HG02885 (cell line): ENCODE results near the gene IFITM5.
"Not testable (repeated sequence)": the region's sequence is repeated elsewhere in the genome, so short reads cannot be mapped to it uniquely, and the experiment has no call there.

Experiments used
- ATAC-seq: cut with Tn5 transposase; IDR thresholded peaks from one replicate; pipeline ENCODE4 v1.9.1; 2021; ENCODE audit warnings: mild to moderate bottlenecking; ENCODE audit not compliant: unreplicated experiment, poor library complexity

Gene IFITM5

DNA sequence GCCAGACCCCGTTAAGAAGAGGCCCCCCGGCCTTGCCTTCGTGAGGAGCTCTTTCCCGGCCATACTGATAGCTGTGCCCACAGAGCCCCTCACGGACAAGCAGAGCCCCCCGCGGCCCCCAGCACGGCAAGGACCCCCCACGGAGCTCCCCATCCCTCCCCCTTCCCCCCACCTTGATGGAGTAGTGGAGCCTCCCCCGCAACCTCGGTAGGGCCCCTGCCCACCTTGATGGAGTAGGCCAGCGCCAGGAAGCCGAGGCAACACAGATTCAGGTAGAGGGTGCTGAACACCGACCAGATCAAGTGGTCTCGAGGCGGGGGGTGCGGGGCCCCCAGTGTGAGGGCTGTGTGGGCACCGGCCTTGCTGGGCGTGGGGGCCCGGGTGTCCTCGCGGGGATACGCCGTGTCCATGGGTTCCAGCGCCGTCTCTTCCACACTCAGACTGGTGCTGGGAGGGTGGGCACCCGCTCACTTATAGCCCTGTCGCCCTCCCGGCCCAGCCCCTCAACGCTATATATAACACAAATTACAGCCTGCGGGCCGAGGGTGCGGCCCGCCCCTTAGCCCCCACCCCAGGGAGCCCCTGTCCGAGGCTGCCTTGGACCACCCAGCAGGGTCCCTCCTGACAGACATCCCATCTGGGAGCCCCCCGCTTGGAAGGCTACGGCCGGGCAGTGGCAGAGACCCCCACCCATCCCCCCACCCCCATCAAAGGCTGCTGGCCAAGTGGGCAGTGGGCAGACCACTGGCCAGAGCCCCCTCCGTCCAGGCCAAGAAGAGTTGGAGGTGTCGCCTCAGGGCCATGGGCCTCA lies at the start of gene IFITM5:
TSS of gene IFITM5 (minus strand) at position 446 of the 811 bp plus-strand sequence. CDS start at position 410, 36 bp downstream.
- ATAC-seq, result no peak

DNA sequence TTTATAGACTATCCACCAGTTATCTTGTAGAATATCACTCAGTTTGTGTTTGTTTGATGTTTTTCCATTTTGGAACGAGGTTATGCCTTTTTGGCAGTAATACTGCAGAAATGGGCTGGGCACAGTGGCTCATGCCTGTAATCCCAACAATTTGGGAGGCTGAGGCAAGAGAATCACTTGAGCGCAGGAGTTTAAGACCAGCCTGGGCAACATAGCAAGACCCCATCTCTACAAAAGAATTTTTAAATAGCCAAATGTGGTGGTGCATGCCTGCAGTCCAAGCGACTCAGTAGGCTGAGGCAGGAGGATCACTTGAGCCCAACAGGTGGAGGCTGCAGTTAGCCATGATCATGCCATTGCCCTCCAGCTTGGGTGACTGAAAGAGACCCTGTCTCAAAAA lies 47.2 kb upstream of the IFITM5 start:
- ATAC-seq, result no peak

DNA sequence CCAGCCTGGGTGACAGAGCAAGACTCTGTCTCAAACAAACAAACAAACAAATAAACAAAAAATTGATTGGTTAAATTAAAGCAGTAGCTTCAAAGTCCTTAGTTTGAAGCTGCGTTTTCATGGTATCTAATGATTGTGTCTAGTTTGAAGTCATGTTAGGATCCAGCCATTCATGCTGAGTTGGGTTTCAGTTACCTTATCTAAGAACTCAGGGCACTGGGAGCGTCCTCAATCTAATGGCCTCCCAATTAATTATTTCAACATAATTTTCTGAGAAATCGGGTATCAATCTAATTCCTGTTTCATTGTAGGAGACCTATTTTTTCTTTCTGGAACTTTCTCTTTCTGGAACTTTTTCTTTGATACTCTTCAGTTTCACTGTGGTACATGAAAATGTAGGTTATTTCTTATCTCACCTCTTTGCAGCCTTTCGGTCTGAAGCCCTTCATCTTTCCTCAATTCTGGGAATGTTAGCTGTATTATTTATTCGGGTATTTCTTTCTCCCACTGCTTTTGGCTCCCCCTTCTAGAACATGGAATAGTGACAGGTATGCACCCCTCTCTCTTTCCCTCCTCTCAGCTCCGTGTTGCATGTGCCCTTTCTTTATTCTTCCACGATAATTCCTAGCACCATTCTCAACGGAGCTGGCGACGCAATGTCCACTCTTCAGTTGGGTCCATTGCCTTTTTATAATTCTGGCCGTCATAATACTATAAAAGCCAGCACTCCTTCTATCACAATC lies 45.7 kb upstream of the IFITM5 start:
- ATAC-seq, result no peak

DNA sequence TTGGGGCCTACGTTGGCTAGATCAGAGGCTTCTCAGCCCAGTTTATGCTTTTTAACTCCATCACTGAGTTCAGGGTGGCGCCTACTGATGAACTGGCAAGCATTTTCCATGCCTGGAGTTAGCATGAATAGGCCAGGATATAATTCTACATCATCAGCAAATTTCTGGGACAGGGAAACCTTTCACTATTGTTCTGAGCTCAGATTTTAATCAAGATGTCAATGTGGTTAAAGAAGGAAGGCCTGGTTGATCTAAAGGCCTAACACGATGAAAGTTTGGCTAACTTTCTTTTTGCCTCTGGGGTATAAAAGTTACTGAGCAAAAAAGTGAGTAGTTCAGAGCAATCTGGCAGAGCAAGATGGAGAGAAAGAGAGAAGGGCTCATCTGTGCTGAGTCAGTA lies 43.0 kb upstream of the IFITM5 start:
- no peak for ATAC-seq

DNA sequence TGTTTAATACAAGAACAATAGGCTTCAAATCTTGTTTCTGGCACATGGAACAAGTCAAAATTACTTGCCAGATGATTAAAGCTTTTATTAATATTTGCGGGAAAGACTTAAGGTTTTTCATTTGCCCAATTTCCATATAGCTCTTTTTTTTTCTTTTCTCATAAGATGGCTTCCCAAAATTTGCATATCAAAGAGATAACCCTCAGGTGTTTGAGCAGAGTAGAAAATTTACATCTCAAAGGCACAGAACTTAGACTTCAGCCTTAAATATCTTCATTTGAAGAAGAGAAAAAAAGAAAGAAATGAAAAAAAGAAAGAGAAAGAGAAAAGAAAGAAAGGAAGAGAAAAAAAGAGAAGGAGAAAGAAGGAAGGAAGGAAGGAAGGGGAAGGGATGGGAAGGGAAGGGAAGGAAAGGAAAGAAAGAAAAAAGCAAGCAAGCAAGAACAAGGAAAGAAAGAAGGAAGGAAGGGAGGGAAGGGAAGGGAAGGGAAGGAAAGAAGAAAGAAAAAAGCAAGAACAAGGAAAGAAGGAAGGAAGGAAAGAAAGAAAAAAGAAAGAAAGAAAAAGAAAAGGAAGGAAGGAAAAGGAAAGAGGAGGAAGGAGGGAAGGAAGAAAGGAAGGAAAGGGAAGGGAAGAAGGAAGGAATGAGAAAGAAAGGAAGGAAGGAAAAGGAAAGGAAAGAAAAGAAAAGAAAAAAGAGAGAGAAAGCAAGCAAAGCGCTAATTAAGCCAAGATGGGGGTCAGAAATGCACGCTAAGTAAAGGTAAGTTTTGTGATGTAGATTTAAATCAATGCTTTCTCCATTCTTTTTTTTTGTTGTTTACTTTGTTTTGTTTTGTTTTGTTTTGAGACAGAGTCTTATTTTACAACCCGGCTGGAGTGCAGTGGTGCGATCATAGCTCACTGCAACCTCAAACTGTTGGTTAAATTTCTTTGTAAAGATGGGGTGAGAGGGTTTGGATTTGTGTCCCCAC lies 41.5 kb upstream of the IFITM5 start:
- ATAC-seq, result no peak

DNA sequence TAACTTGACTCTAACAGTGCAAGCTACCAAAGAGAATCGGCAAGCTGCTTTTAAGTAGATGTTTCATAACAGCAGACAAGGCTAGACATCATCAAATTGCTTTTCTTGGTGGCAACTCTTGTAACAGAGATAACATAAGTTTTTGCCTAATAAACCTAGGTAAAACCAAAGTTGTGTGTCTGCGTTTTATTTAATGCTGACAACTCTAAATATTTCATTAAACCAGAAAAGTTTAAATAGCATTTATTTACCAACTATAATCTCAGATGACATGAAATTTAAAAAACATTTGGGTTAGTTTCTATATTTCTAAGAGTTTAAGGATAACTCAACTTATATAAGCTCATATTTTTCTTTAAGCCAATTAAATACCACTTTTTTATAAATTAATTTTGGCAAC lies 40.6 kb upstream of the IFITM5 start:
- no peak for ATAC-seq

DNA sequence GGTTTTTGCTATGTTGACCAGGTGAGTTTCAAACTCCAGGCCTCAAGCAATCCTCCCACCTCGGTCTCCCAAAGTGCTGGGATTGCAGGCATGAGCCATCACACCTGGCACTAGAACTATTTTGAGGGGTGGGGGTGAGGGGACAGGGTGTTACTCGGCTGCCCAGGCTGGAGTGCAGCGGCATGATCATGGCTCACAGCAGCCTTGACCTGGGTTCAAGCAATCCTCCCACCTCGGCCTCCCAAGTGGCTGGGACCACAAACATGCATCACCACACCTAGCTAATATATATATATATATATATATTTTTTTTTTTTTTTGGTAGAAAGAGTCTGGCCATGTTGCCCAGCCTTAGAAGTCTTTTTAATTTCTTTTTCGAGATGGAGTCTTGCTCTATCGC lies 38.4 kb upstream of the IFITM5 start:
- ATAC-seq, result no peak

DNA sequence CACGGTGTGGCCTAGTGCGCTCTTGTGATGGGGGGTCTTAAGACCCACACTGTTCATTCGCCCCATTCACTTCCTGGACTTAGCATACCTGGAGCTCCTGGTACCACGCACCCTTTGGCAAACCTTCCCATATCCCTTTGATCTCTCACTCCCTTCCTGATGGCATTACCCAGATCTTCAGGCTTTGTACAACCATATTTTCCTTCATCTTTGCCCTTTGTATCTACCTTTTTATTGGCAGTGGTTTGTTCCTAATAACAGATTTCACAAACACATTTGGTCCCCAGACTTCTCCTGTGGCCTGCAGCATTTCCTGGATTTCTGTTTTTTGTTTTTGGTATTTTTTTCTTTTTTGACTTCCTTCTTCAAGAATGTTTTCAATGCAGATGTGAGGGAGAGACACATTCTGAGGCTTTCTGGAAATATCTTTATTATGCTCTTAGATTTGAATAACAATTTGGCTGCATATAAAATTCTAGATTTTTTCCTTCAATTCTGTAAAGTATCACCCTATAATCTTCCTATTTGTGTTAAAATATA lies 37.4 kb upstream of the IFITM5 start:
- ATAC-seq, result no peak

DNA sequence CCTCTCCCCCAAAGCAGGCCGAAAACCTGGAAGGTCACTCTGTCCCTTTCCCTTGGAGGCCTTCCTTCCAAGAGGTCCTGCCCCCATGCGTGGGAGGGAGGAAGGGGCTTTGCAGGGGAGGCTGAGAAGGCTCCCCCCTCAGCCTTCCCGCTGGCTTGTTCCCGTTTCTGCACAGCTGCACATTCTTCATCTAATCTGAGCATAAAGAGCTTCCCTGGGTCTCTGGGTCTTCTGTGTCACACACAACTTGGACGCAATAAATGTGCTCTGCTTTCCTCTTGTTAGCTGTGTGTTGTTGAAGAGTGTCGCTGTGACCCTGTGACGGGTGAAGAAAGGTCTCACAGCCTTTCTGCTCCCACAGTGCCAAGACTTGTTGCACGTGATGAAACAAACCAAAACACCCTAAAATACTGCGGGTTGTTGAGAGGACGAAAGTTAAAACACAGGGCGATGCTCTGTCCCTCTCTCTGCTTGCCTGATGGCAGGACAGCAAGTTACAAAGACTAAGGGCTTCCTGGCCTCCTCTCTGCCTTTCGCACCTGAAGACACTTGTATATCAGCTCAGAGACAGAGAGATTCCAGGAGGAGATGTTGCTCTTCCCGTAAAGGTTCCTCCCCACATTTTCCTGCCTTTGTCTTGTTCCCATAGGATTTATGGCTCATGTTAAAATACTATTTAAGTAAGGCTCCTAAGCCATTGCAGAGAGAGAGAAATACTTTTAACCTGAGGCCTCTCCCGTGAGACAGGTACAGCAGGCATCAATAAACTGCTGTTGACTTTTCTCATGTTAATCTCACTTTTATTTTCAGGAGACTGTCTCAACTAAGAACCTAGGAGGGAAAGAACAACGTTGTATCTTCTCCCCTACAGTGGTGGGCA lies 36.7 kb upstream of the IFITM5 start:
- ATAC-seq, result no peak

DNA sequence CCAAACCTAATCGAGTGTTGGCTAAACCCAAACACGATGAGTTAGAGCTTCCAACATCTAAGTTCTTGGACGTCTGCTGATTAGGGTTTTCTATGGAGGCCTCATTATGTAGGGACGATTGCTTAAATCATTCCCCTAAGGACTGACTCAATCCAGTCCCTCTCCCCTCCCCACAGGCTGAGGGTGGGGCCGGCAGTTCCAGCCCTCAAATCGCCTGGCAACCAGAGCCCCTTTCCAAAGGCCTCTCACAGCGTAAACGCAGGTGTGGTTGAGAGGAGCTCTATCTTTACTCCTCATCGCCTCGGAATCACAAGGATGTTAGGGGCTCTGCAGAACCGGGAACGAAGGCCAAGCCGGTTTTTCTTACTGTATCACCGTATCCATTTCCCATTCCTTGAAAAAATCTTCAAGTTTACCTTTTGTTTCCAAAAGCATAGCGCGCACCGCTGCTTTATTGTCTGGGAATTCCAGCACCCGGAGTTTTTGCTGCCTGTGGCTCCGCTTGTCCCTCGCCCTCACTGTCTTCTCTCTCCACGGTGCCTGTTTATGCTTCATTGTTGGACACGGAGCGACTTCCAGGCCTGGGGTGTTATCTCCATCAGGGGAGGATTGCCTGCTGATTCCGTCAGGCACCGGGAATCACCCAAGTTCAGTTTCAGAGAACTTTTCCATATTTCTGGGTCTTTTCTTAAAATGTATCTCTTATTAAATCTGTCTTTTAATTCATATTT lies 35.1 kb upstream of the IFITM5 start:
- ATAC-seq, result no peak

DNA sequence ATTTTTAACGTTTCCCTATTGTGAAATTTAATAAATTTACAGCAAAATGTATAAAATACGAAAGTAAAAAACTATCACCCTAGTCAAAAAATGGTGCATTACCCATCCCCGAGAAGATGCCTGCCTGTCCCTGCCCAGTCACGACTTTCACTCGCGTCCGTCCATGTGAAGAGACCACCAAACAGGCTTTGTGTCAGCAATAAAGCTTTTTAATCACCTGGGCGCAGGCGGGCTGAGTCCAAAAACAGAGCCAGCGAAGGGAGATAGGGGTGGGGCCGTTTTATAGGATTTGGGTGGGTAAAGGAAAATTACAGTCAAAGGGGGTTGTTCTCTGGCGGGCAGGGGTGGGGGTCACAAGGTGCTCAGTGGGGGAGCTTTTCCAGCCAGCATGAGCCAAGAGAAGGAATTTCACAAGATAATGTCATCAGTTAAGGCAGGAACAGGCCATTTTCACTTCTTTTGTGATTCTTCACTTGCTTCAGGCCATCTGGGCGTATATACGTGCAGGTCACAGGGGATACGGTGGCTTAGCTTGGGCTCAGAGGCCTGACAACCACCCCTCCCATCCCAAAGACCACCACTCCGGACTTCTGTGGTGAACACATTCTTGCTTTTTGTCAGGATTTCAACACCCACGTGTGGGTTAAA lies 34.4 kb upstream of the IFITM5 start:
- ATAC-seq, result not testable (repeated sequence)

DNA sequence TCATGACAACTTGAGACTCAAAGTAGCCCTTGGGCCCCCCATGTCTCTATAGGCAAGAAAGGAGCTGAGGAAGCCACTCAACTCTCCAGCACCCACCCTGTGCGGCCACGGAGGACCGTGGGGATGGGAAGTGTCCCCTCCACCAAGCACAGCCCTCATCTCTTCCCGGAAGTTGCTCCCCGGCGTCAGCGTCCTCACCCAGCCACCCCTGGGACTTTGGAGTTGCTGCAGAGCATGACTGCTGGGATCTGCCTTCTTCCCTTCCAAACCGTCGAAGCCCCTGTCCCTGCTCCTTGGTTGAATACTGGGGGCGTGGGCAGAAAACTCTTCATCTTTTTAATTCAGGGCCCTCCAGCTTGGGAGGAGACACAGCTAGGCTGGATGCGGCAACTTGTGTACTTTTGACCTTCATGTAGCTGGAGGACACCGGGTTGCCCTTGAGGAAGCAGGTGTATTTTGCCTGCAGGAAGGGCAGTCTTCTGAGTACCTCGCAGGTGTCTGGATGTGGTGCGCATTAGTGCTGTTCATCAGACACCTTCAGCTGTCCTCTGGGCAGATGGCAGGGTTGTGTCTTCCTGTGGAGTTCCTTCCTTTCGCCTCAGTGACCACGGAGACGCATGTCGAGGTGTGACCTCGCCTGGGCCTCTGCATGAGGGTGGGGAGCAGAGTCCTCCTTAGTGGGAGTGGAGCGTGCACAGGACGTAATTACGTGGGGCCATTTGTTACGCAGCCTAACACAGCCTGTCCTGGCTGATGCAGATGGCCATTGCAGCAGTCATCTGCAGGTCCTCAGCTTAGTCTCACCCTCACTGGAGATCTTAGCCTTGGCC lies 33.5 kb upstream of the IFITM5 start:
- no peak for ATAC-seq

DNA sequence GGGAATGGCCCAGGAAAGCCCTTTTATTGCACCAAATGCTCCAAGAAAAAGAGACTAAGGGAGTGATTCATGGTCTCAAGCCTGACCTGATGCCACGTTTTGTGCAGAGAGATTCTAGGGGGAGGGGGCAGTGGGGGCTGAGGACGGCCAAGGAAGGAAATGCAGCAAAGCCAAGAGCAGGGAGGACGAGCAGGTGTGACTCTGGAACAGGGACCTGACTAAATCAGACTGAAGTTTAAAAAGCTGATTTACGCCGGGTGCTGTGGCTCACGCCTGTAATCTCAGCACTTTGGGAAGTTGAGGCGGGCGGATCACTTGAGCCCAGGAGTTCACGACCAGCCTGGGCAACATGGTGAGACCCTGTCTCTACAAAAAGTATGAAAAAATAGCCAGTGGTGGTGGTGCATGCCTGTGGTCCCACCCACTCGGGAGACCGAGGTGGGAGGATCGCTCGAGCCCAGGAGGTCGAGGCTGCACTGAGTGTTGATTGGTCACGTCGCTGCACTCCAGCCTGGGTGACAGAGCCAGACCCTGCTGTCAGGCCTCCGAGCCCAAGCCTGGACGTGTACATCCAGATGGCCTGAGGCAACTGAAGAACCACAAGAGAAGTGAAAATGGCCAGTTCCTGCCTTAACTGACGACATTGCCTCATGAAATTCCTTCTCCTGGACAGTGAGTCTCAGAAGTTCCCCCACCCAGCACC lies 32.2 kb upstream of the IFITM5 start:
- no peak for ATAC-seq

DNA sequence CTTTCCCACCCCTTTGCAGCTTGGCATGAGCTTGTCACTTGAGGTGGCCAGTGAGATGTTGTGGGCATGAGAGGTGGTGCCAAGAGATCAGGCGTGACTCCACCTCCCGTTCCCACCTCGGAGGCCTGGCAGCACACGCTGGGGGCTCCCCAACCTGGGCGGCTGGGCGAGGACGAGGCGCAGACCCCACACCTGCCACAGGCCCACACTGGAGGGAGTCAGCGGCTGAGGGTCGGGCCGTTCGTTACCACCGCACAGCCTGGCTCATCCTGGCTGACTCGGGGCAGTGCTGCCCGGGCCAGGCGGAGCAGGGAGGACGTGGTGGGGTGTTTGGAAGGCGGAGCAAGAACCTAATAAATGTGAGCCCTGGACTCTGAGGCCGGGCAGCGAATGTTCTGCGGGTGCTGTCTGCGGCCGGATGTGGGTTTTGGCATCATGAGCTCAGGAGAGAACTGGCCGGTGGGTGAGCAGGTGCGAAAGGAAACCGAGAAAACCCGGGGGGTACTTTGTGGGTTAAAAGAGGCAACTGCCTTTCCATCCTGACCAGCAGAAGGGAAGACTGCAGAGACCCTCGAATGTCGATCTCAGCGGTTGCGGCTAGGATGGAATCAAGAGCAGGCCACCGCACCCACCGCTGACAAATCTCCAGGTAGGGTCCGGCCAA lies 31.5 kb upstream of the IFITM5 start:
- no peak for ATAC-seq

DNA sequence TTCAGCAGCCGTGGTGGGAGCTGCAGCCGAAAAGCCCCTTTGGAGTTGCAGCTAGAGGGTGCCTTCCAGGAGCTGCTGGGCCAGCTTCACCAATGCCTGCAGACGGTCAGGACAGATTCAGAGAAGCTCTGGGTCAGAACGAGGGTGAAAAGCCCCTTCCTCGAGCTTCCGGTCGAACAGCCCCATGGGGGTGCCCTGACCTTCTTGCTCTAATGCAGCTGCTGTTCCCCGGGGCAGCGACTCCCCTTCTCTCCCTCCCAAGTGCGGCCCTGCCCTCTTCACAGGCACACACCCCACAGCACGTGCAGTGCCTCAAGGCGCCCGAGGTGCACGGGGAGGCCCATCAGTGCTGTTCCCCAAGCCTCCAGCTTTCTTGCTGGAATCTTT lies 31.0 kb upstream of the IFITM5 start:
- ATAC-seq, result no peak

DNA sequence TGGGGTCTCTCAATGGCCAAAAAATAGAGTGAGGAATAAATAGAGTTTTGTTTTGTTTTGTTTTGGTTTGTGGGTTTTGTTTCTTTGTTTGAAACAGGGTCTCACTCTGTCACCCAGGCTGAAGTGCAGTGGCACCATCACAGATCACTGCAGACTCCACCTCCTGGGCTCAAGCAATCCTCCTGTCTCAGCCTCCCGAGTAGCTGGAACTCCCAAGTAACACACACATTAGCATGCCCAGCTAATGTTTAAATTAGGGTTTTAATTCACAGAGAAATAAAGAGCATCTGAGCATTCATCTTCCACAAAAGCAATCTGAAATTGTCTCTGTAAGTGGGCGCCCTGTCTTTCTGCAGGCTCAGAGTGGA lies 30.5 kb upstream of the IFITM5 start:
- no peak for ATAC-seq
